SH-SY5Y (cell line): ENCODE data around the gene PRRG4.

Experiments
- GATA2 ChIP-seq: IDR thresholded peaks from 2 replicates; pipeline ENCODE4 v1.6.1; 2011; ENCODE audit warnings: mild to moderate bottlenecking, low read depth, low read length
- GATA3 ChIP-seq: IDR thresholded peaks from 2 replicates; pipeline ENCODE4 v1.6.1; 2011; ENCODE audit warnings: low read depth, mild to moderate bottlenecking, low read length, moderate library complexity

DNA sequence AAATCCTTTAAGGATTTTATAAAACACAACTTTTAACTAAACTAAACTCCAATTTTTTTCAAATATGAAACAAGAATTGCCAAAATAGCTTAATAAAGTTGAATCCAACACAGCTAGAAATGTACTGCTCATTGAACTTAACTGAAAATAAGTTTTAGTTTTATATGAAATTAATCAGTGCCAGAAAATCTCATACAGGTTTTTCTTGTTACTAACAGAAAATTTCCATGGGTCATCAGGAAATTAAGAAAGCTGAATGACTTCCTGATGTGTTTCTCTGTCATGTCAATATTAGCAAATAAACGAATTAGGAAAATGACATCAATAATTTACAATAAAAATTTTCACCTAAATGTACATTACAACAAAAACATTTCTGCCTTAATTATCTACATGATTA, 38.8 kb upstream of the PRRG4 start:
- TF ChIP-seq GATA2 = no peak
- no peak for TF ChIP-seq GATA3
